HCT116 (cell line): Measurements from ENCODE around the gene LHX3.

Experiments
- CTCF ChIP-seq, 3 experiments: fragments of 200-600 bp in 1 of 3; sonication (generic) in 1 of 3; IDR thresholded peaks in 2 of 3; conservative IDR thresholded peaks in 1 of 3; 2 replicates each; pipeline ENCODE4 v1.5.1; 2012 to 2017; ENCODE audit warnings: low read depth in 2 of 3, low read length in 2 of 3, antibody characterized with exemption in 1 of 3, borderline replicate concordance in 1 of 3, control low read depth in 1 of 3, mild to moderate bottlenecking in 1 of 3, mixed read lengths in 1 of 3, mixed run types in 1 of 3, moderate library complexity in 1 of 3; ENCODE audit not compliant: insufficient read depth in 1 of 3
- EZH2phosphoT487 ChIP-seq: fragments of 200-600 bp; IDR thresholded peaks from 2 replicates; pipeline ENCODE4 v1.6.1; 2018; ENCODE audit warnings: antibody characterized with exemption, borderline replicate concordance
- POLR2A ChIP-seq: IDR thresholded peaks from 2 replicates; pipeline ENCODE4 v1.7.0; 2011; ENCODE audit warnings: borderline replicate concordance; ENCODE audit not compliant: insufficient read depth, insufficient read length; ENCODE audit errors: extremely low read depth
- POLR2AphosphoS5 ChIP-seq: IDR thresholded peaks from 2 replicates; pipeline ENCODE4 v1.6.1; 2011; ENCODE audit warnings: mild to moderate bottlenecking, low read depth, low read length, moderate library complexity
- RAD21 ChIP-seq: IDR thresholded peaks from 2 replicates; pipeline ENCODE4 v1.6.1; 2012; ENCODE audit warnings: low read depth, mild to moderate bottlenecking
- SP1 ChIP-seq: IDR thresholded peaks from 2 replicates; pipeline ENCODE4 v1.6.1; 2012; ENCODE audit warnings: low read depth

GRCh38 chr9:136190656-136191055, 14.3 kb downstream of the LHX3 start:
- TF ChIP-seq RAD21 (no peak), CTCF (IDR thresholded peaks at IDR 0.05 in 2 of 3, conservative IDR thresholded peaks at IDR 0.05 in 1 of 3; ENCODE audit: borderline replicate concordance in 1 of 3, insufficient read depth in 1 of 3, low read depth in 2 of 3, low read length in 2 of 3) (no peak), POLR2A (no peak), POLR2AphosphoS5 (no peak), EZH2phosphoT487 (no peak), SP1 (no peak)
